ENCODE results near the gene VSIR.

The VSIR gene

GRCh38 chr10:71744897-71745663, 28.2 kb downstream of the VSIR start:
- H3K27ac ChIP-seq (ENCODE audit: low read depth, low read length): no peak overlapping the region
- no peaks in the 10 kb centered on the region for H3K27me3 ChIP-seq (ENCODE audit: low read length)
- H3F3A ChIP-seq (ENCODE audit: insufficient read depth): no peaks in the 10 kb centered on the region
- H3K36me3 ChIP-seq (ENCODE audit: low read length): no peaks in the 10 kb centered on the region
- no peak overlapping the region for H2AFZ ChIP-seq (ENCODE audit: low read depth, low read length, severe bottlenecking)
- H3K9ac ChIP-seq (ENCODE audit: low read length): no peak overlapping the region
- H3K4me3 ChIP-seq (ENCODE audit: insufficient read depth, low read length, poor library complexity, severe bottlenecking): no peak overlapping the region
- H3K4me2 ChIP-seq (ENCODE audit: low read depth, low read length, poor library complexity, severe bottlenecking): no peak overlapping the region
- H3K9me2 ChIP-seq (replicated peaks; ENCODE audit: insufficient read depth, low read length): no peaks in the 10 kb centered on the region
- H3K79me2 ChIP-seq (ENCODE audit: insufficient read depth, low read length): no peaks in the 10 kb centered on the region
- H4K20me1 ChIP-seq (ENCODE audit: low read depth, low read length): no peaks in the 10 kb centered on the region
- TF ChIP-seq EZH2phosphoT487 (conservative IDR thresholded peaks at IDR 0.05; ENCODE audit: low read length): no peak
- TF ChIP-seq, protein P1, sequence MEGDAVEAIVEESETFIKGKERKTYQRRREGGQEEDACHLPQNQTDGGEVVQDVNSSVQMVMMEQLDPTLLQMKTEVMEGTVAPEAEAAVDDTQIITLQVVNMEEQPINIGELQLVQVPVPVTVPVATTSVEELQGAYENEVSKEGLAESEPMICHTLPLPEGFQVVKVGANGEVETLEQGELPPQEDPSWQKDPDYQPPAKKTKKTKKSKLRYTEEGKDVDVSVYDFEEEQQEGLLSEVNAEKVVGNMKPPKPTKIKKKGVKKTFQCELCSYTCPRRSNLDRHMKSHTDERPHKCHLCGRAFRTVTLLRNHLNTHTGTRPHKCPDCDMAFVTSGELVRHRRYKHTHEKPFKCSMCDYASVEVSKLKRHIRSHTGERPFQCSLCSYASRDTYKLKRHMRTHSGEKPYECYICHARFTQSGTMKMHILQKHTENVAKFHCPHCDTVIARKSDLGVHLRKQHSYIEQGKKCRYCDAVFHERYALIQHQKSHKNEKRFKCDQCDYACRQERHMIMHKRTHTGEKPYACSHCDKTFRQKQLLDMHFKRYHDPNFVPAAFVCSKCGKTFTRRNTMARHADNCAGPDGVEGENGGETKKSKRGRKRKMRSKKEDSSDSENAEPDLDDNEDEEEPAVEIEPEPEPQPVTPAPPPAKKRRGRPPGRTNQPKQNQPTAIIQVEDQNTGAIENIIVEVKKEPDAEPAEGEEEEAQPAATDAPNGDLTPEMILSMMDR (IDR thresholded peaks at IDR 0.05; ENCODE audit: insufficient read depth, low read length, poor library complexity, severe bottlenecking): no peak
- no peaks in the 10 kb centered on the region for H3K9me3 ChIP-seq (ENCODE audit: insufficient read depth, low read length)

DNA sequence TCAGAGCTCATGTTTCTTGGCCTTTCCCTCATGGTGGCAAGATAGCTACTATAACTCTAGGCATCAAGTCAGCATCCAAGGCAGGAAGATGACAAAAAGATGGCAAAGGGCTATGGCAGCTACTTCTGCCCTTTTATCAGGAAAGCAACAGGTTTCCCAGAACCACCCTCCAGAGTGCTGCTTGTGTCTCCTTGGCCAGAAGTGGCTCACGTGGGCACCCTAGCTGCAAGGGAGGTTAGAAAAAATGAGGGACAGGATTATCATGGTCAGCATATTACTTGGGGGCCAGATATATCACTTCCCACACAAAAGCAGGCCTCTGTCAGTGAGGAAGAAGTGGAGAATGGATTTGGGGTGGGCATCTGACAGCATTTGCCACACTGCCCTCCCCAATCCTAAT, 29.5 kb downstream of the VSIR start:
- Histone ChIP-seq H3K79me2 (ENCODE audit: insufficient read depth, low read length) (no peaks in the 10 kb centered on the region), H3K9me3 (ENCODE audit: insufficient read depth, low read length) (no peaks in the 10 kb centered on the region), H3K27me3 (ENCODE audit: low read length) (no peaks in the 10 kb centered on the region), H3K9me2 (replicated peaks; ENCODE audit: insufficient read depth, low read length) (no peaks in the 10 kb centered on the region), H4K20me1 (ENCODE audit: low read depth, low read length) (no peaks in the 10 kb centered on the region), H2AFZ (ENCODE audit: low read depth, low read length, severe bottlenecking) (no peak overlapping the region), H3K4me3 (ENCODE audit: insufficient read depth, low read length, poor library complexity, severe bottlenecking) (no peak overlapping the region), H3K9ac (ENCODE audit: low read length) (no peak overlapping the region), H3K27ac (ENCODE audit: low read depth, low read length) (no peak overlapping the region), H3F3A (ENCODE audit: insufficient read depth) (no peaks in the 10 kb centered on the region), H3K4me2 (ENCODE audit: low read depth, low read length, poor library complexity, severe bottlenecking) (no peak overlapping the region), H3K36me3 (ENCODE audit: low read length) (no peaks in the 10 kb centered on the region)
- TF ChIP-seq, protein P1 (IDR thresholded peaks at IDR 0.05; ENCODE audit: insufficient read depth, low read length, poor library complexity, severe bottlenecking): no peak
- no peak for TF ChIP-seq EZH2phosphoT487 (conservative IDR thresholded peaks at IDR 0.05; ENCODE audit: low read length)

- Histone ChIP-seq H3K79me2 (ENCODE audit: insufficient read depth, low read length) (no peaks in the 10 kb centered on the region), H3K36me3 (ENCODE audit: low read length) (no peaks in the 10 kb centered on the region), H3K4me3 (ENCODE audit: insufficient read depth, low read length, poor library complexity, severe bottlenecking) (no peak overlapping the region), H3K27me3 (ENCODE audit: low read length) (no peaks in the 10 kb centered on the region), H3K9me2 (replicated peaks; ENCODE audit: insufficient read depth, low read length) (no peaks in the 10 kb centered on the region), H2AFZ (ENCODE audit: low read depth, low read length, severe bottlenecking) (no peak overlapping the region), H3K9ac (ENCODE audit: low read length) (no peak overlapping the region), H3K4me2 (ENCODE audit: low read depth, low read length, poor library complexity, severe bottlenecking) (no peak overlapping the region), H3K9me3 (ENCODE audit: insufficient read depth, low read length) (no peaks in the 10 kb centered on the region), H4K20me1 (ENCODE audit: low read depth, low read length) (no peaks in the 10 kb centered on the region), H3K27ac (ENCODE audit: low read depth, low read length) (no peak overlapping the region), H3F3A (ENCODE audit: insufficient read depth) (no peaks in the 10 kb centered on the region)
- no peak for TF ChIP-seq EZH2phosphoT487 (conservative IDR thresholded peaks at IDR 0.05; ENCODE audit: low read length)
- TF ChIP-seq, protein P1 (IDR thresholded peaks at IDR 0.05; ENCODE audit: insufficient read depth, low read length, poor library complexity, severe bottlenecking): no peak
These were observed 30.1 kb downstream of the VSIR start for GRCh38 chr10:71743089-71743838.
